Endothelial cell of umbilical vein (primary cell): Measurements from ENCODE around the gene SH2D6. TPM values are rescaled to one million over a fixed set of nuclear protein-coding genes. Genes with fewer than 3 reads are reported as not detected.

ENCODE experiments used
- BruUV-seq: library from RNA; stranded (reverse); fragments of 400-500 nt; replicated peaks from 2 replicates; lab custom pipeline; 2021; lab: Mats Ljungman, UMichigan
- CTCF ChIA-PET: fragments of 300-600, 350-600 bp; sonication (Branson Sonifier 250); formaldehyde crosslinking; loops from one replicate; lab custom pipeline; 2021; ENCODE audit warnings: antibody characterized with exemption, inconsistent platforms; lab: Charles Lee
- POLR2A ChIA-PET: fragments of 300-600, 350-600 bp; sonication (Branson Sonifier 250); formaldehyde crosslinking; loops from one replicate; lab custom pipeline; 2021; ENCODE audit warnings: antibody characterized with exemption, inconsistent platforms; lab: Charles Lee
- DNase-seq: peaks from one replicate; pipeline ENCODE4 v3.0.0-alpha.2; 2011; ENCODE audit warnings: low read depth, low spot score
- FAIRE-seq: peaks from 2 replicates; lab custom pipeline; 2011; peaks lifted over from hg19 to GRCh38; lab: Jason Lieb, UNC
- H2AFZ ChIP-seq: 2 replicates; pipeline ENCODE4 v1.6.0; 2012; ENCODE audit warnings: low read depth, low read length, control low read depth, inconsistent platforms
- H3K27ac ChIP-seq: 2 replicates; pipeline ENCODE4 v1.5.1; 2011; ENCODE audit warnings: low read depth, mild to moderate bottlenecking, control low read depth, low read length, moderate library complexity; ENCODE audit not compliant: insufficient read depth
- H3K27me3 ChIP-seq, 2 experiments: 2 replicates each; pipeline versions ENCODE4 v1.6.0 to v1.6.1; 2011; ENCODE audit warnings: low read length in 2 of 2, mixed read lengths in 1 of 2; ENCODE audit not compliant: control insufficient read depth in 2 of 2, insufficient read depth in 2 of 2
- H3K36me3 ChIP-seq, 2 experiments: 2 replicates in 1 of 2; 3 replicates in 1 of 2; pipeline ENCODE4 v1.5.1; 2011; ENCODE audit warnings: low read length in 2 of 2, mild to moderate bottlenecking in 1 of 2, moderate library complexity in 1 of 2; ENCODE audit not compliant: control insufficient read depth in 2 of 2, insufficient read depth in 2 of 2; ENCODE audit errors: extremely low read depth in 1 of 2
- H3K4me1 ChIP-seq: 3 replicates; pipeline ENCODE4 v1.5.1; 2011; ENCODE audit warnings: mild to moderate bottlenecking, low read length; ENCODE audit not compliant: control insufficient read depth, insufficient read depth; ENCODE audit errors: extremely low read depth
- H3K4me2 ChIP-seq: 2 replicates; pipeline ENCODE4 v1.6.1; 2011; ENCODE audit warnings: low read length, control low read depth, mixed read lengths; ENCODE audit not compliant: insufficient read depth
- H3K4me3 ChIP-seq, 3 experiments: fragments of 200-600 bp in 1 of 3; sonication (generic), shearing (Covaris generic) in 1 of 3; replicated peaks in 1 of 3; 2 replicates each; pipeline ENCODE4 v1.5.1; 2011 to 2016; ENCODE audit warnings: control low read depth in 3 of 3, low read length in 3 of 3, mild to moderate bottlenecking in 2 of 3, inconsistent platforms in 1 of 3, low read depth in 1 of 3, moderate library complexity in 1 of 3; ENCODE audit not compliant: insufficient read depth in 1 of 3
- H3K79me2 ChIP-seq: 2 replicates; pipeline ENCODE4 v1.6.0; 2012; ENCODE audit warnings: low read length, inconsistent platforms; ENCODE audit not compliant: control insufficient read depth, insufficient read depth
- H3K9ac ChIP-seq: replicated peaks from 2 replicates; pipeline ENCODE3; 2011; ENCODE audit warnings: low read length, control low read depth; ENCODE audit not compliant: insufficient read depth; ENCODE audit errors: extremely low read depth
- H3K9me1 ChIP-seq: replicated peaks from 3 replicates; pipeline ENCODE4 v1.6.0; 2011; ENCODE audit warnings: mild to moderate bottlenecking, low read length; ENCODE audit not compliant: control insufficient read depth, insufficient read depth; ENCODE audit errors: extremely low read depth
- H3K9me3 ChIP-seq: replicated peaks from 2 replicates; pipeline ENCODE4 v1.5.1; 2012; ENCODE audit warnings: low read length, inconsistent platforms; ENCODE audit not compliant: control insufficient read depth, insufficient read depth
- H4K20me1 ChIP-seq: replicated peaks from 2 replicates; pipeline ENCODE3; 2011; ENCODE audit warnings: mild to moderate bottlenecking, low read length; ENCODE audit not compliant: control insufficient read depth, insufficient read depth; ENCODE audit errors: extremely low read depth
- CTCF ChIP-seq, 2 donors: IDR thresholded peaks; 1 replicate in 1 of 2; 2 replicates in 1 of 2; pipeline ENCODE4 v1.5.1; 2011; ENCODE audit warnings: low read length in 2 of 2, mild to moderate bottlenecking in 2 of 2, moderate library complexity in 2 of 2, control low read depth in 1 of 2, inconsistent platforms in 1 of 2, low read depth in 1 of 2; ENCODE audit not compliant: insufficient read depth in 1 of 2; ENCODE audit errors: extremely low read depth in 1 of 2
- FOS ChIP-seq: IDR thresholded peaks from 2 replicates; pipeline ENCODE4 v1.6.1; 2011; ENCODE audit warnings: mild to moderate bottlenecking, low read length, moderate library complexity, borderline replicate concordance; ENCODE audit not compliant: insufficient read depth
- GATA2 ChIP-seq: IDR thresholded peaks from 2 replicates; pipeline ENCODE4 v1.7.0; 2011; ENCODE audit warnings: low read depth, mild to moderate bottlenecking, moderate library complexity, mixed read lengths, low read length; ENCODE audit not compliant: insufficient read length, insufficient read depth
- MYC ChIP-seq: IDR thresholded peaks from one replicate; pipeline ENCODE4 v1.6.1; 2011; ENCODE audit warnings: mild to moderate bottlenecking, low read depth, low read length
- POLR2A ChIP-seq: IDR thresholded peaks from 2 replicates; pipeline ENCODE4 v1.6.1; 2012; ENCODE audit warnings: low read depth, mild to moderate bottlenecking, control low read depth, low read length
- POLR2AphosphoS5 ChIP-seq: IDR thresholded peaks from 2 replicates; pipeline ENCODE4 v1.6.1; 2012; ENCODE audit warnings: low read depth, mild to moderate bottlenecking, control low read depth, low read length, moderate library complexity; ENCODE audit not compliant: insufficient read depth
- dilution Hi-C: fragments of 300-500 bp; cut with MboI; formaldehyde crosslinking; loops from one replicate; pipeline ENCODE4 v1.15.0; 2019; ENCODE audit warnings: low sequenced_read_pairs; ENCODE audit not compliant: extremely low pct_ligation_motif_present
- intact Hi-C: fragments of 100-400 bp; cut with micrococcal nuclease; formaldehyde crosslinking; loops from one replicate; pipeline ENCODE4 v1.10.0; 2022
- polyA plus RNA-seq, 4 experiments: library from polyadenylated mRNA; depleted of rRNA in 3 of 4; stranded (reverse) in 3 of 4; unstranded in 1 of 4; fragments of >200 nt; gene quantifications; 2 replicates each; pipeline versions ENCODE4 v1.2.1 to v1.2.3, GENCODE V29; 2011 to 2012; ENCODE audit warnings: missing spikeins in 1 of 4
- total RNA-seq: library from RNA; stranded (reverse); gene quantifications from 2 replicates; pipeline ENCODE4 v1.2.3, GENCODE V29; 2021

SH2D6 gene
- total and polyA plus RNA-seq, 2 donors (not counting 3 experiments of a cell fraction or from before 2014, with no cell fraction given): 0.53 TPM; not detected in 1

GRCh38 chr2:85390941-85391669, 27.4 kb upstream of the SH2D6 start:
- no peaks in the 10 kb centered on the region for H3K9me3 ChIP-seq
- H2AFZ ChIP-seq: no peak overlapping the region
- H4K20me1 ChIP-seq: no peaks in the 10 kb centered on the region
- H3K27me3 ChIP-seq: no peaks in the 10 kb centered on the region
- no peaks in the 10 kb centered on the region for H3K79me2 ChIP-seq
- CTCF ChIA-PET: interaction anchor here (0.9 to 7.2 kb wide), 6 partner anchors 8 to 320 kb away, joined by 3 to 99 read pairs (median 3); partner anchors contain the start of gene C2orf68
- FAIRE-seq (peak; percentile 37), DNase-seq (peak; percentile 38)
- TF ChIP-seq MYC (no peak), CTCF (IDR thresholded peaks at IDR 0.05; ENCODE audit: extremely low read depth in 1 of 2, insufficient read depth in 1 of 2, low read depth in 1 of 2, low read length in 2 of 2) (peak; percentile 64 to 80), POLR2AphosphoS5 (no peak), FOS (no peak), GATA2 (no peak), POLR2A (no peak)
- no peak overlapping the region for H3K4me3 ChIP-seq
- H3K9ac ChIP-seq: no peak overlapping the region
- H3K4me1 ChIP-seq: no peaks in the 10 kb centered on the region
- intact Hi-C loops (loop anchor here (1.0 kb wide), 1 partner anchor 161 kb away; no protein-coding TSS in a partner anchor), dilution Hi-C loops (no loop called here)
- peaks cover 3 to 11% of the 10 kb centered on the region in 2 experiments for H3K36me3 ChIP-seq
- H3K9me1 ChIP-seq: no peaks in the 10 kb centered on the region
- BruUV-seq: no TSS peak
- POLR2A ChIA-PET: no interaction called here
- no peak overlapping the region for H3K4me2 ChIP-seq
- no peak overlapping the region for H3K27ac ChIP-seq
